ENCODE measurements around the gene DLAT. TPM values are rescaled to one million over a fixed set of nuclear protein-coding genes. Genes with fewer than 3 reads are reported as not detected.
"Not testable (repeated sequence)": the region's sequence is repeated elsewhere in the genome, so short reads cannot be mapped to it uniquely, and the experiment has no call there.

Gene DLAT
- polyA plus RNA-seq, 2 of the 4 experiments (the other 2 are of a cell fraction), result 32.5 to 42.8 TPM

GRCh38 chr11:112005422-112006094, 19.6 kb upstream of the DLAT start:
- 86% methylated on average over 11 of the region's 11 CpGs for WGBS (ENCODE audit: missing lambda C conversion rate)
- ATAC-seq (no peak), DNase-seq (ENCODE audit: low read depth in 1 of 2, low spot score in 1 of 2) (no peak), FAIRE-seq (no peak)
- Histone ChIP-seq H3K4me1 (no peaks in the 10 kb centered on the region), H3K4me2 (no peak overlapping the region), H3K27ac (no peak overlapping the region), H3K4me3 (no peak overlapping the region), H3K9me3 (no peaks in the 10 kb centered on the region; the same call in 2 of the 3 replicates)
- no peak for TF ChIP-seq JUN (IDR thresholded peaks at IDR 0.05)
- TF ChIP-seq SMC3 (IDR thresholded peaks at IDR 0.05), result no peak
- no peak for TF ChIP-seq RNF2 (IDR thresholded peaks at IDR 0.05; ENCODE audit: borderline replicate concordance, low read depth)
- no peak for TF ChIP-seq BHLHE40 (IDR thresholded peaks at IDR 0.05; ENCODE audit: low read depth, low read length)
- no peak for TF ChIP-seq EHF (CRISPR knock-in tag; IDR thresholded peaks at IDR 0.05)
- no peak for TF ChIP-seq POLR2A (IDR thresholded peaks at IDR 0.05; ENCODE audit: low read length)
- TF ChIP-seq EP300 (IDR thresholded peaks at IDR 0.05), result no peak
- TF ChIP-seq ZSCAN20 (CRISPR knock-in tag; IDR thresholded peaks at IDR 0.05), result no peak
- no peak for TF ChIP-seq RAD21 (conservative IDR thresholded peaks at IDR 0.05 in 1 of 2, IDR thresholded peaks at IDR 0.05 in 1 of 2)
- no peak for TF ChIP-seq MAFK (IDR thresholded peaks at IDR 0.05; ENCODE audit: partially characterized antibody)
- TF ChIP-seq ATOH8 (CRISPR knock-in tag; IDR thresholded peaks at IDR 0.05; ENCODE audit: low read depth), result no peak
- TF ChIP-seq KDM5A (IDR thresholded peaks at IDR 0.05), result no peak
- no peak for TF ChIP-seq ZC3H11A (IDR thresholded peaks at IDR 0.05)
- no peak for TF ChIP-seq E2F6 (IDR thresholded peaks at IDR 0.05; ENCODE audit: borderline replicate concordance, low read depth)
- TF ChIP-seq JUNB (IDR thresholded peaks at IDR 0.05), result no peak
- no peak for TF ChIP-seq NPAS2 (CRISPR knock-in tag; IDR thresholded peaks at IDR 0.05; ENCODE audit: borderline replicate concordance)
- no peak for TF ChIP-seq HOXB13 (CRISPR knock-in tag; IDR thresholded peaks at IDR 0.05; ENCODE audit: low read depth)
- TF ChIP-seq NFE2L2 (conservative IDR thresholded peaks at IDR 0.05; ENCODE audit: low read length), result no peak
- TF ChIP-seq CHD4 (IDR thresholded peaks at IDR 0.05; ENCODE audit: borderline replicate concordance), result no peak
- no peak for TF ChIP-seq CBX8 (IDR thresholded peaks at IDR 0.05)
- ChIA-PET CTCF (interaction anchor here (1.2 kb wide), 2 partner anchors 24 to 74 kb away, joined by 3 to 5 read pairs; no protein-coding TSS in a partner anchor), POLR2A (no interaction called here)

- H3K9me3 ChIP-seq; H3K4me2 ChIP-seq; FAIRE-seq; ATAC-seq; POLR2A ChIA-PET; H3K4me1 ChIP-seq; H3K27ac ChIP-seq; H3K4me3 ChIP-seq; DNase-seq (ENCODE audit: low read depth in 1 of 2, low spot score in 1 of 2): not testable (repeated sequence)
- 86% methylated on average over 1 of the region's 4 CpGs for WGBS (ENCODE audit: missing lambda C conversion rate)
- CTCF ChIA-PET, result interaction anchor here (1.2 kb wide), 1 partner anchor 24 kb away, joined by 5 read pairs; no protein-coding TSS in a partner anchor
Observed at GRCh38 chr11:112006095-112006441, 19.1 kb upstream of the DLAT start.

- H3K27ac ChIP-seq; H3K4me2 ChIP-seq; CTCF ChIA-PET; FAIRE-seq; H3K4me3 ChIP-seq; ATAC-seq; H3K9me3 ChIP-seq; H3K4me1 ChIP-seq; POLR2A ChIA-PET; DNase-seq (ENCODE audit: low read depth in 1 of 2, low spot score in 1 of 2): not testable (repeated sequence)
- WGBS (ENCODE audit: missing lambda C conversion rate), result 59% methylated on average over 5 of the region's 5 CpGs
Observed at GRCh38 chr11:112011451-112011850, 13.8 kb upstream of the DLAT start.

GRCh38 chr11:112012874-112013273, 12.3 kb upstream of the DLAT start:
- POLR2A ChIA-PET, result no interaction called here
- FAIRE-seq, result no peak
- WGBS (ENCODE audit: missing lambda C conversion rate), result 78% methylated on average over 4 of the region's 4 CpGs

More at GRCh38 chr11:112012874-112013273, 12.3 kb upstream of the DLAT start:
- Histone ChIP-seq H3K4me2 (no peak overlapping the region), H3K9me3 (no peaks in the 10 kb centered on the region), H3K4me1 (peaks cover 5% of the 10 kb centered on the region; the same call in 2 of the 3 replicates), H3K4me3 (no peak overlapping the region), H3K27ac (no peak overlapping the region)
- DNase-seq (ENCODE audit: low read depth in 1 of 2, low spot score in 1 of 2) (no peak), ATAC-seq (no peak)
- no peak for TF ChIP-seq FOSL2 (IDR thresholded peaks at IDR 0.05)
- TF ChIP-seq FOSL2 (CRISPR knock-in tag; IDR thresholded peaks at IDR 0.05), result no peak
- no peak for TF ChIP-seq PHF8 (IDR thresholded peaks at IDR 0.05; ENCODE audit: borderline replicate concordance, low read depth)
- no peak for TF ChIP-seq ELK1 (IDR thresholded peaks at IDR 0.05; ENCODE audit: low read depth, low read length)
- no peak for TF ChIP-seq KDM1A (IDR thresholded peaks at IDR 0.05; ENCODE audit: low read depth)
- TF ChIP-seq FOSB (CRISPR knock-in tag; IDR thresholded peaks at IDR 0.05), result no peak
- TF ChIP-seq ZC3H11A (IDR thresholded peaks at IDR 0.05), result no peak
- no peak for TF ChIP-seq CBX2 (IDR thresholded peaks at IDR 0.05; ENCODE audit: borderline replicate concordance, low read depth)
- CTCF ChIA-PET, result no interaction called here

Data from A549 (cell line).